ENCODE measurements around the gene SNTB2. TPM values are rescaled to one million over a fixed set of nuclear protein-coding genes. Genes with fewer than 3 reads are reported as not detected.

The SNTB2 gene
- total and polyA plus RNA-seq, 2 of the 8 experiments (the other 6 are each of a cell fraction or from before 2014, with no cell fraction given): 6.0 to 16.1 TPM

DNA sequence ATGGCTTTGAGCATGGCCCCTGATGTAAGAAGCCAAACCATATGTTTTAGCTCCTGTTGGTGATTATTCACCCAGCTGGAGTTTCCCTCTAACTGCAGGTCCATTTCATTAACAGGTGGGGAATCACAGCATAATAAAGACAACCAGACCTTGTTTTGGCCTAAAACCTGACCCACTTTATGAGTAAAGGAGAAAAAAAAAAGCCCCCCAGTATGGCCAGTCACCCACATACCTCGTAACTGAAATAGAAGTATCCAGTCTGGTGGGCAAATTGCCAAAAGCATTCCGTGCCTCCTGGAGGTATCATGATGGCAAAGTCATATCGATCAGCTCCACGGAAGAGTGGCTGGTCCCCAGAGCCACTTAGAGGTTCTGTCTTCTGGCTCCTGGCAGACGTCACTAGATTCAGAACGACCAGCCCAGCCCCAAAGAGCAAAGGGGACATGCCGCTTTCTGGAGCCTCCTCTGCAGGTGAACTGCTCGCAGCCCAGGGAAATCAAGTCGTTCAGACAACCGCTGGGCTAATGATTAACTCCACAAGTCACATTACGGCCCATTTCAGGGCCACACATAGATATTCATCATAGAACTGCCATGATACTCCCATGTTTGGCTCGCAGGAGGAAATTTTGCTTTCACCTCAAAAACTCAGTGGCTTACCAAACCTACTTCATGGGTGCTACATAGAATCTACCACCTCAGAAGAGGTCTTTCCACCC, 164.5 kb downstream of the SNTB2 start, which contains the start of gene TMED6:
Gene TMED6 (minus strand): TSS at position 478 of the 719 bp plus-strand sequence. CDS start 33 bp downstream, at position 445.
- no peak within 1 kb of the TSS for H3K27ac ChIP-seq (ENCODE audit: low read depth, low read length)
- no peak within 1 kb of the TSS for H2BK12ac ChIP-seq (ENCODE audit: low read depth, low read length)
- no peak within 1 kb of the TSS for H2BK15ac ChIP-seq (ENCODE audit: low read length)
- H3K14ac ChIP-seq (ENCODE audit: insufficient read length): no peak within 1 kb of the TSS
- DNase-seq (ENCODE audit: low read depth in 1 of 2, low spot score in 2 of 2): no peak
- no peak for FAIRE-seq
- H4K91ac ChIP-seq (replicated peaks; ENCODE audit: insufficient read length, low read length): no peak within 1 kb of the TSS
- no peaks in the 10 kb centered on the region for H3K4me1 ChIP-seq (replicated peaks in 1 of 4; ENCODE audit: control insufficient read depth in 3 of 4, insufficient read depth in 4 of 4, low read length in 3 of 4)
- no peak within 1 kb of the TSS for H3K23ac ChIP-seq (ENCODE audit: insufficient read length)
- POLR2A ChIA-PET (ENCODE audit: partially characterized antibody): interaction anchor here (1.7 to 29.8 kb wide), 4 partner anchors 10 to 31 kb away, joined by 3 to 497 read pairs (median 12); partner anchors contain the start of genes PDF and VPS4A
- no peak within 1 kb of the TSS for H3K4me2 ChIP-seq (ENCODE audit: insufficient read depth in 1 of 2, low read depth in 2 of 2, low read length in 2 of 2)
- no peak within 1 kb of the TSS for H3K4me3 ChIP-seq (ENCODE audit: extremely low read depth in 1 of 4, insufficient read depth in 2 of 4, low read depth in 3 of 4, low read length in 4 of 4)
- H4K5ac ChIP-seq (ENCODE audit: insufficient read length, low read depth, low read length): no peak within 1 kb of the TSS
- no peak within 1 kb of the TSS for H3K9ac ChIP-seq (replicated peaks in 1 of 4; ENCODE audit: extremely low read depth in 1 of 4, low read depth in 3 of 4, low read length in 3 of 4)
- no peak within 1 kb of the TSS for H4K8ac ChIP-seq (ENCODE audit: extremely low read depth, insufficient read depth, low read length)
- H3K79me1 ChIP-seq (ENCODE audit: low read depth, low read length): no peaks in the 10 kb centered on the region
- H3K79me2 ChIP-seq (ENCODE audit: control insufficient read depth in 1 of 2, insufficient read depth in 2 of 2, low read length in 2 of 2): no peaks in the 10 kb centered on the region
- H3K4ac ChIP-seq (replicated peaks; ENCODE audit: insufficient read length, low read depth, low read length): no peak within 1 kb of the TSS
- H3K56ac ChIP-seq (replicated peaks; ENCODE audit: insufficient read length, low read depth, low read length): no peak within 1 kb of the TSS
- H3K9me3 ChIP-seq (ENCODE audit: insufficient read depth in 2 of 2, low read depth in 1 of 2, low read length in 1 of 2): no peaks in the 10 kb centered on the region
- H2AK5ac ChIP-seq (ENCODE audit: low read depth, low read length): no peak within 1 kb of the TSS
- no peak within 1 kb of the TSS for H2AFZ ChIP-seq (ENCODE audit: low read length)
- H3K27me3 ChIP-seq (replicated peaks in 1 of 4; ENCODE audit: control insufficient read depth in 3 of 4, extremely low read depth in 1 of 4, insufficient read depth in 3 of 4, low read length in 3 of 4): no peaks in the 10 kb centered on the region
- H2BK120ac ChIP-seq (replicated peaks; ENCODE audit: low read depth, low read length): no peak within 1 kb of the TSS
- CTCF ChIA-PET (ENCODE audit: partially characterized antibody): interaction anchor here (0.6 to 1.1 kb wide), 3 partner anchors 11 to 431 kb away, joined by 3 read pairs; no protein-coding TSS in a partner anchor
- no peaks in the 10 kb centered on the region for H3K23me2 ChIP-seq (ENCODE audit: low read depth, low read length)
- peaks cover 0 to 3% (median 0%) of the 10 kb centered on the region in 4 experiments; a peak in 1 of 8 replicates for H3K36me3 ChIP-seq (ENCODE audit: control insufficient read depth in 2 of 4, insufficient read depth in 4 of 4, low read length in 3 of 4)
- H4K20me1 ChIP-seq (replicated peaks in 1 of 2; ENCODE audit: control insufficient read depth in 1 of 2, insufficient read depth in 2 of 2, low read length in 2 of 2): no peaks in the 10 kb centered on the region
- 94% methylated on average over 12 of the region's 12 CpGs; no CpG with 5 or more reads in 1 of the 2 experiments for WGBS, 2 experiments (ENCODE audit: extremely low coverage in 1 of 2, insufficient coverage in 1 of 2, insufficient read length in 1 of 2, insufficient replicate concordance in 2 of 2, low coverage in 1 of 2, low lambda C conversion rate in 2 of 2, missing lambda C conversion rate in 1 of 2)
- no peak within 1 kb of the TSS for H2BK20ac ChIP-seq (ENCODE audit: low read length)
- no peak within 1 kb of the TSS for H2BK5ac ChIP-seq (ENCODE audit: low read depth, low read length)
- H3K18ac ChIP-seq (ENCODE audit: extremely low read depth, low read length): no peak within 1 kb of the TSS
